Esophagus muscularis mucosa (tissue), 4 donors: ENCODE measurements around the gene SDK2.

Experiments
- EP300 ChIP-seq: sonication (generic); formaldehyde crosslinking; IDR thresholded peaks from one replicate; pipeline ENCODE4 v1.6.1; 2017; ENCODE audit warnings: antibody characterized with exemption
- POLR2A ChIP-seq: fragments of 450-650 bp; IDR thresholded peaks from one replicate; pipeline ENCODE4 v1.6.1; 2017; ENCODE audit warnings: antibody characterized with exemption, moderate library complexity, mild to moderate bottlenecking, low read depth
- POLR2AphosphoS5 ChIP-seq, 2 donors: sonication (generic); formaldehyde crosslinking; IDR thresholded peaks; one replicate each; pipeline ENCODE4 v1.6.1; 2017; ENCODE audit warnings: antibody characterized with exemption in 2 of 2
- TF ChIP-seq, protein P1 (sequence below), 3 experiments: fragments of 200-600 bp in 2 of 3; fragments of 450-650 bp in 1 of 3; sonication (generic) in 2 of 3; IDR thresholded peaks; one replicate each; pipeline ENCODE4 v1.5.1; 2017 to 2019; ENCODE audit warnings: antibody characterized with exemption in 3 of 3, mild to moderate bottlenecking in 2 of 3, moderate library complexity in 1 of 3

GRCh38 chr17:73471924-73472323, 172.3 kb downstream of the SDK2 start:
- TF ChIP-seq POLR2A (no peak), POLR2AphosphoS5 (IDR thresholded peaks at IDR 0.05) (no peak), EP300 (no peak)
- TF ChIP-seq, protein P1, sequence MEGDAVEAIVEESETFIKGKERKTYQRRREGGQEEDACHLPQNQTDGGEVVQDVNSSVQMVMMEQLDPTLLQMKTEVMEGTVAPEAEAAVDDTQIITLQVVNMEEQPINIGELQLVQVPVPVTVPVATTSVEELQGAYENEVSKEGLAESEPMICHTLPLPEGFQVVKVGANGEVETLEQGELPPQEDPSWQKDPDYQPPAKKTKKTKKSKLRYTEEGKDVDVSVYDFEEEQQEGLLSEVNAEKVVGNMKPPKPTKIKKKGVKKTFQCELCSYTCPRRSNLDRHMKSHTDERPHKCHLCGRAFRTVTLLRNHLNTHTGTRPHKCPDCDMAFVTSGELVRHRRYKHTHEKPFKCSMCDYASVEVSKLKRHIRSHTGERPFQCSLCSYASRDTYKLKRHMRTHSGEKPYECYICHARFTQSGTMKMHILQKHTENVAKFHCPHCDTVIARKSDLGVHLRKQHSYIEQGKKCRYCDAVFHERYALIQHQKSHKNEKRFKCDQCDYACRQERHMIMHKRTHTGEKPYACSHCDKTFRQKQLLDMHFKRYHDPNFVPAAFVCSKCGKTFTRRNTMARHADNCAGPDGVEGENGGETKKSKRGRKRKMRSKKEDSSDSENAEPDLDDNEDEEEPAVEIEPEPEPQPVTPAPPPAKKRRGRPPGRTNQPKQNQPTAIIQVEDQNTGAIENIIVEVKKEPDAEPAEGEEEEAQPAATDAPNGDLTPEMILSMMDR (IDR thresholded peaks at IDR 0.05), result no peak
